HG02798 (cell line): ENCODE measurements around the gene TSPAN19.
"Not testable (repeated sequence)": the region's sequence is repeated elsewhere in the genome, so short reads cannot be mapped to it uniquely, and the experiment has no call there.

Experiments used
- ATAC-seq: cut with Tn5 transposase; IDR thresholded peaks from one replicate; pipeline ENCODE4 v1.9.1; 2021; ENCODE audit warnings: mild to moderate bottlenecking; ENCODE audit not compliant: unreplicated experiment, poor library complexity

Gene TSPAN19

DNA sequence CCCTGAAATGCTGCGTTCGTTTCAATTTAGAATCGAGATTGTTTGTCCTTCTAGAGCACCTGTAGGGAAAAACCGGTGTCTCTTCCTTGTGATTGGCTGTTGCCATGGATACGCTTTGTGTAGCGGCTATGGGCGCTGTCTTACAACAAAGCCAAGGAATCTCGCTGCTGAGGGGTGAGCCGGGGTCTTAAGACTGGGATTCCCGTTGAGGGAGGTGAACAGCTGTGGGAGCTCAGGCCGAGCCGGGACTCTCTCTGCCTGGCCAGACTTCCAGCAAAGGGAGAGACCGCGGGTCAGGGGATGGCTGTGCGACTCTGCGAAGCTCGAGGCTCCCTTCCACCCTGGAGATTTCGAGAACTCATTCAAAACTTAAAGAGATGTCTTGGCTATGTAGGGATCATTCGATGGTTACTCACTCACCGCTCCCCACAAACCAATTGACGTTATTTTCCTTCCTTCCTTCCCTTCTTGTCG is at the start of gene TSPAN19, which contains the start of gene LRRIQ1:
TSPAN19 (minus strand) TSS at position 44 of the 474 bp plus-strand sequence. CDS start 6,331 bp downstream, outside the sequence.
LRRIQ1 (plus strand) TSS at position 118 of the 474 bp plus-strand sequence. CDS start 1,826 bp downstream, outside the sequence.
- peak; percentile 98 for ATAC-seq

DNA sequence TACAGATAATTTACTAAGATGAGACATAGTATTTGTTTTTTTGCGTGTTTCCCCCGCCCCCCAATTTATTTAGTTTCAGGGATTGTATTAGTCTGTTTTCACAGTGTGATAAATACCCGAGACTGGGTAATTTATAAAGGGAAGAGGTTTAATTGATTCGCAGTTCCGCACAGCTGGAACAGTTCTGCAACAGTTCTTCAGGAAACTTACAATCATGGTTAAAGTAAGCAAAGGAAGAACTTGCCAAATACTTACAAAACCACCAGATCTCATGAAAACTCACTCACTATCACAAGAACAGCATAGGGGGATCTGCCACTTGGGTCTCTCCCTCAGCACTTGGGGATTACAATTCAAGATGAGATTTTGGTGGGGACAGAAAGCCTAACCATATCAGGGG is 49.0 kb upstream of the TSPAN19 start:
- ATAC-seq: no peak

DNA sequence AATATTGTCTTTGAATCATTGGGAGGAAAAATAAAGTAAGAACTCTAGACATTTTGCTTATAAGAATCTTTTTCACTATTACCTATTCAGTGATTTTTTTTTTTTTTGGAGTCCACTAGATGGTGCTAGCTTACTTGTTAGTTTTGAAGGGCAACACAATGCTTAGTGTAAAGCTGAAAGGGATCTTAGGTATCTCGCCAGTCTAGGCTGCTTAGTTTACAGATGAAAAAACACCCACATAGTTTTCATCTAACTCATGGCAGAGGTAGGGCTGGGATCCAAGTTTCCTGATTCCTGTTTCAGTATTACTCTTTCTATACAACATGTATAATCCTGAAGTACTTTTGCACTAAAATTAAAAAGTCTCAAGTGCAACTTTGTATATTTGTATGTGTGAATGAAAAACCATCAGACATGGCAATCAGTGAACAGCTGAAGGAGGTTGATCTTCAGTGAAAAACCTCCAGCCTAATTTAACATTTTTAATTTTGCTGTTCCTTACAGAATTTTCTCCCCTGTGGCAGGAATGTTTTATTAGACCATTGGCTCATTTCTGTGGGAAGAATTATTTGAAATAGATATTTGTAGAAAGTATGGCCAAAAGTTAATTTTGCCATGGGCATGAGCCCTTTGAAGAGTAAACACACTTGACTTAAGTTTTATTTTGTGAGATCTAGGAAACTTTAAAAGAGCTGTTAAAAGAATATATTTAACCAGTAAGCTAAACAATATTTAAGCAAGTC is 40.8 kb upstream of the TSPAN19 start:
- ATAC-seq: peak; percentile 81

- ATAC-seq: no peak
These were observed 36.7 kb upstream of the TSPAN19 start for GRCh38 chr12:85072826-85073225.

DNA sequence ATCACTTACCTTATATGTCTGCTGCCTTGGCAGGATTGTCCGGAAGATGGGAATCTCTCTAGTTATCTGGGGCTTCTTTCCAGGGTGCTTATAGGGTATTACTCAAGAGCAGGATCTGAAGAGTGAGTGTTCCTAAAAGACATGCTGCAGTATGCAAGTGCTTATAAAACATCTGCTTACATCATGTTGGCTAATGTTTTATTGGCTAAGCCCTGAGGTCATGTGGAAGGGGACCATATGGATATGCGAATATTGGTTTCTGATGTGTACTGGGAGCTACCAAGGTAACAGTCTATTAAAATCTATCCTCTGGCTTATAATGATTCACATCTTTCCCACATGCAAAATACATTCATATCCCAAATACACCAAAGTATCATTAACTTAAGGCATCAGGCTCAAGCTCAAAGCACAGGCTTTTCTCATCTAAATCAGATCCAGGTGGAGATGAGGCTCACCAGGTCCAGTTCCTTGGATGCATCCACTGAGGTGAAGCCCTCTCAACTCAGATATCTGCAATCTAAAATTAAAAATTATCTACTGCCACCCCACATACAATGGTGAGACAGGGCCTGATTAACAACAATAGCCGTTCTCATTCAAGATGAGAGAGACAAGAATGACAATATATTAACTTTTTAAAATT is 29.9 kb upstream of the TSPAN19 start:
- no peak for ATAC-seq

DNA sequence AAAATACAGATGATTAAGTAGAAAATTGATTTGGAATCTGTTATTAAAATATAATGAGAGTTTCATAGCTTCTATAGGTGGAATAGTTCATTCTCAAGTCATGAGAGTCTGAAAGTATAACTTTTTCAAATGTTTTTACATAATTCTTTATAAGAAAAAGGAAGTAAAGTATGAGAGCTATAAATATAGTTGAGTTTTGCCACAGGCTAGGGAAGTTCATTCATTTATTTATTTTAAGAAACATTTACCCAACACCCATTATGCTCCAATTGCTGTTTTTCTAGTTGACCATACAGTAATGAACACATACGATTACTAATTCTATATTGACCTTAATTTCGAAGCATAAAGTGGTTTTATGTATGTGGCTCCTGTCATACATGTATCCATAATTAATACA is 24.8 kb upstream of the TSPAN19 start:
- no peak for ATAC-seq

DNA sequence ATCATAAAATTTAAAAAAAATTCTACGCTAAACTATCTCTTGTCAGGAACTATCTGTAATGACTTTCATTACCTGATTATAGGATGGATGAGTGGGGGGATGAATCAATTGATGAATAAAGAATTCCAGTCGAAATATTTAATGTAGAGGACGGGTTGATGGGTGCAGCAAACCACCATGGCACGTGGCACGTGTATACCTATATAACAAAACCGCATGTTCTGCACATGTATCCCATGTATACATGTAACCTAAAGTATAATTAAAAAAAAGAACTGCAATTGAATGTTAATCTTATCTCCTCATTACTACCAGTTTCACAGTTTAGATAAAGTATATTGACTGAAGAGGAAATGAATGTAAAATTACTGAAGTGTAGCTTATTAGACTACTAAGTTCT is 23.5 kb upstream of the TSPAN19 start:
- no peak for ATAC-seq

DNA sequence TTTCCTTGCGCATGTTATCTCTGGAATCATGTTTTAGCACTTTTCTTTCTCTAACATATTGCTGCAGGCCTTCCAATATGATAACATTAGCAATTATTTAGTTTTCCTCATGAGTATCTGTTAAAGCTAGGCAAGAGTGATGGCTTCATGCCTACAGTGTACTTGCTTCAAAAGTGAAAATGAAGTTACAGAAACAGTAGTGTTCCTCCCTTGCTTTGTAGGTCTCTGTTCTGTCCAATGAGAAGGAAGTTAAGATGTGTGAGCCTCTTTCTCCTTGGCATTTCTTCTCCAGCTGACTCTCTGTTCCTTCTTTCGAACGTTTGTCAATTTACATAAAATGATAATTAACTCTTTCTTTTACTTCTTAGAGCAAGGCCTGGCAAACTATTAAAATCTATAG is 22.3 kb upstream of the TSPAN19 start:
- ATAC-seq: peak; percentile 61

GRCh38 chr12:85057370-85057963 is 21.4 kb upstream of the TSPAN19 start:
- peak; percentile 81 for ATAC-seq

DNA sequence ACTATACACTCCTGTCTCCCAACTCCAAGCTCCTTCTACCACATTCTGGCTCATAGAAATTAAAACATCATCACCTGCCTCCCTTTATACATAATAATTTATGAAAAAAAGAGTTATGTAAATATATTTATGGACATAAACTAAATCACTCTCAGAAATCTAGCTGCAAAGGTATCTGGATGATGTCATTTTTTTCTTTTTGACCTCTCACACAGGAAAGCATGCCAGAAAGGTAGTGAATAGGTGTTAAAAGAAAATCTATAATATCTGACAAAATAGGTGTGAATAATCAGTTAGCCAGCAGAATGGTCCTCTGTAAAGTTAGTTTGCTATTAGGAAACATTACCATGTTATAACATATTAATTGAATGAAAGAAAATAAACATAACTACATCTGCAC is 7.8 kb upstream of the TSPAN19 start:
- ATAC-seq: no peak

- ATAC-seq: no peak
These were observed 5.3 kb upstream of the TSPAN19 start for GRCh38 chr12:85041395-85041794.

GRCh38 chr12:85036733-85037132 is 656 bp upstream of the TSPAN19 start:
- ATAC-seq: no peak

- no peak for ATAC-seq
These were observed 6.6 kb downstream of the TSPAN19 start for GRCh38 chr12:85029456-85029855.

DNA sequence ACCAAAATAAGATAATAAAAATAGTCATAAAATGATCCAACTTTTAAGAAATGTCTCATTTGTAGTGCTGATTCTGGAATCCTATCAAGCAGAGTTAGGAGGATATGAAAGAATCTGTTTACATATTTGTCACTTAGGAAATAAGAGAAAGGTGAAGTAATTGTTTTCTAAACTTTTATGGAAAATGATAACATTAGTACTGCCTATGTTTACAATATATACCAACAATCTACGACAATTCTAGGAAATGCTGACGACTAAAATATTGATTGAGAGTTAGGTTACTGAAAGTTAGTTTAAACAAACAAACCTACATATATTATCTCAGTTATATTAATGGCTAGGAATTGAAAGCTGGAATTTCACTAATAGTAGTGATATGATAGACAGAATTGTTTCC is 18.0 kb downstream of the TSPAN19 start:
- no peak for ATAC-seq

- no peak for ATAC-seq
These were observed 18.5 kb downstream of the TSPAN19 start for GRCh38 chr12:85017618-85018017.

DNA sequence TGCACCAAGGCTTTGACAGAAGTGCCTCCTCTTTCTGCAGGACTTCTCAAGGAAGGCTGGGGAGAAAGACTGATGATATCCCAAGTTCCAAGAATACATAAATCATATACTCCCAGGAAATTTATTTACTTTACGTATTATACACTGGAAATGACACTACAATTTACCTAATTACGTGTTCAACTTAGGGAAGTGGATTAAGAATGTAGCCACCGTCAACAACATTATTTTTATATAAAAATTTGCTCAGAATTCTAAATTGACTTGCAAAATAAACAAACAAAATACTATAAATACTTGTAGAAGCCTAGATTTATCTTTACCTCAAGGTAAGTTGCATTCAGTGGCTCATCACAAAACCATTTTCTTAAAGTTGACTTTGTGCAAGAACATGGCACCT is 18.9 kb downstream of the TSPAN19 start:
- no peak for ATAC-seq

DNA sequence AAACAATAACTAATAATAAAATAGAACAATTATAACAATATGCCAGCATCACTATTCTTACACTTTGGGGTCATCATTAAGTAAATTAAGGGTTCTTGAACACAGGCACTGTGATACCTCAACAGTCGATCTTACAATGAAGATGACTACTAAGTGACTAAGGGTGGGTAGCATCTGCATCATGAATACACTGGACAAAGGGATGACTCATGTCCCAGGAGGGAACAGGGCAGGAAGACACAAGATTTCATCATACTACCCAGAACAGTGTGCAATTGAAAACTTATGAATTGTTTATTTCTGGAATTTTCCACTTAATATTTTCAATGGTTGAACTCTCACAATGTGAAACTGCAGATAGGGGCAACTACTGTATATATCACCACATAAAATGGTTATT is 19.7 kb downstream of the TSPAN19 start:
- ATAC-seq: no peak

- no peak for ATAC-seq
These were observed 28.2 kb downstream of the TSPAN19 start for GRCh38 chr12:85007836-85008235.

DNA sequence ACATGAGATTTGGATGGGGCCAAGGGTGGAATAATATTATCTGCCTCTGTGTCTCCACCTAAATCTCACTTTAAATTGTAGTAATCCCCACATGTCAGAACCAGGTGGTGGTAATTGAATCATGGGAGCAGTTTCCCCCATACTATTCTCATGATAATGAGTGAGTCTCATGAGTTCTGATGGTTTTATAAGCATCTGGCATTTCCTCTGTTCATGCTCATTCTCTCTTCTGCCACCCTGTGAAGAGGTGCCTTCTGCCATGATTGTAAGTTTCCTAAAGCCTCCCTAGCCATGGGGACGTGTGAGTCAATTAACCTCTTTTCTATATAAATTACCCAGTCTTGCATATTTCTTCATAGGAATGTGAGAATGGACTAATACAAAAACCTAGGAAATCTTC is 29.9 kb downstream of the TSPAN19 start:
- ATAC-seq: no peak

DNA sequence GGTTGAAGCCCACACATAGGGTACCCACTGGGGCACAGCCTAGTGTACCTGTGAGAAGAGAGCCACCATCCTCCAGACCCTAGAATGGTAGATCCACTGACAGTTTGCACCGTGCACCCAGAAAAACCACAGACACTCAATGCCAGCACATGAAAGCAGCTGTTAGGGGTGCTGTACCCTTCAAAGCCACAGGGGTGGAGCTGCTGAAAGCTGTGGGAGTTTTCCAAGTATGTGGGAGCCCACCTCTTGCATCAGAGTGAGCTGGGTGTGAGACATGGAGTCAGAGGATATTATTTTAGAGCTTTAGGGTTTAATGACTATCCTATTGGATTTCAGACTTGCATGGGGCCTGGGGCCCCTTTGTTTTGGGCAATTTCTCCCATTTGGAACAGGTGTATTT is 30.5 kb downstream of the TSPAN19 start:
- ATAC-seq: no peak

DNA sequence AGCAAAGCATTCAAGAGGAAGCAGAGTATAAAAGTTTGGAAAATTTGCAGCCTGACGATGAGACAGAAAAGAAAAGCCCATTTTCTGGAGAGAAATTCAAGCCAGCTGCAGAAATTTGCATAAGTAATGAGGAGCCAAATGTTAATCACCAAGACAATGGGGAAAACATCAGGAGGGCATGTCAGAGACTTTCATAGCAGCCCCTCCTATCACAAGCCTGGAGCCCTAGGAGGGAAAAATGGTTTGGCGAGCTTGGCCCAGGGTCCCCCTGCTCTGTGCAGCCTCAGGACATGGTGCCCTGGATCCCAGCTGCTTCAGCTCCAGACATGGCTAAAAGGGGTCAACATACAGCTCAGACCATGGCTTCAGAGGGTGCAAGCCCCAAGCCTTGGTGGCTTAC is 31.0 kb downstream of the TSPAN19 start:
- not testable (repeated sequence) for ATAC-seq
